NB4 (cell line): Measurements from ENCODE around the gene ZFX.

Experiments
- DNase-seq: peaks from one replicate; pipeline ENCODE4 v3.0.0; 2010; ENCODE audit warnings: low read depth
- H3K4me3 ChIP-seq: one replicate; pipeline ENCODE4 v1.5.1; 2011; ENCODE audit warnings: mild to moderate bottlenecking, low read depth, low read length, moderate library complexity
- CTCF ChIP-seq: IDR thresholded peaks from one replicate; pipeline ENCODE4 v1.5.1; 2012; ENCODE audit warnings: low read depth, low read length
- MAX ChIP-seq: IDR thresholded peaks from 2 replicates; pipeline ENCODE4 v1.6.1; 2011; ENCODE audit warnings: low read depth, low read length
- MYC ChIP-seq: IDR thresholded peaks from 2 replicates; pipeline ENCODE4 v1.6.1; 2011; ENCODE audit warnings: low read depth, low read length
- POLR2A ChIP-seq: IDR thresholded peaks from 2 replicates; pipeline ENCODE4 v1.6.1; 2011; ENCODE audit warnings: mild to moderate bottlenecking; ENCODE audit not compliant: insufficient read length; ENCODE audit errors: extremely low read depth

The ZFX gene

GRCh38 chrX:24216827-24217226, 67.3 kb downstream of the ZFX start:
- DNase-seq: no peak
- no peak overlapping the region for H3K4me3 ChIP-seq
- TF ChIP-seq POLR2A (no peak), MAX (no peak), MYC (no peak), CTCF (no peak)

GRCh38 chrX:24219320-24219719, 69.8 kb downstream of the ZFX start:
- peak; percentile 33 for DNase-seq
- no peak overlapping the region for H3K4me3 ChIP-seq
- TF ChIP-seq MYC (no peak), CTCF (no peak), MAX (peak; percentile 68)

- H3K4me3 ChIP-seq: no peak overlapping the region
- no peak for DNase-seq
- TF ChIP-seq CTCF: no peak
- no peak for TF ChIP-seq POLR2A
- no peak for TF ChIP-seq MYC
- no peak for TF ChIP-seq MAX
These were observed 72.3 kb downstream of the ZFX start for GRCh38 chrX:24221872-24222271.

- H3K4me3 ChIP-seq: no peak overlapping the region
- TF ChIP-seq MAX: no peak
- TF ChIP-seq POLR2A: no peak
- no peak for TF ChIP-seq CTCF
- no peak for TF ChIP-seq MYC
- DNase-seq: no peak
These were observed 75.7 kb downstream of the ZFX start for GRCh38 chrX:24225265-24225664.

GRCh38 chrX:24226176-24226575, 76.6 kb downstream of the ZFX start:
- DNase-seq: no peak
- no peak overlapping the region for H3K4me3 ChIP-seq

GRCh38 chrX:24228596-24228995, 79.1 kb downstream of the ZFX start:
- TF ChIP-seq POLR2A (no peak), MAX (no peak), MYC (no peak), CTCF (no peak)
- H3K4me3 ChIP-seq: no peak overlapping the region

More at GRCh38 chrX:24226176-24226575, 76.6 kb downstream of the ZFX start:
- no peak for TF ChIP-seq MYC

More at GRCh38 chrX:24228596-24228995, 79.1 kb downstream of the ZFX start:
- DNase-seq: no peak
